RWPE2 (cell line): ENCODE measurements around the gene STARD13.
A peak's percentile ranks its signal among the peaks of the same experiment; 100 is the strongest.

Experiments used
- ATAC-seq: fragments of 200-7000 bp; cut with Tn5 transposase; 3 replicates; pipeline ENCODE4 v1.9.1; 2021; ENCODE audit warnings: low read depth
- DNase-seq: peaks from one replicate; pipeline ENCODE4 v3.0.0-alpha.2; 2020; ENCODE audit warnings: low spot score
- H3K27ac ChIP-seq: fragments of 450-650 bp; 2 replicates; pipeline ENCODE4 v1.5.1; 2017; ENCODE audit warnings: mild to moderate bottlenecking; ENCODE audit not compliant: poor library complexity, severe bottlenecking
- H3K27me3 ChIP-seq: fragments of 250-450 bp; sonication (Bioruptor Pico); 2 replicates; pipeline ENCODE4 v1.5.1; 2021; ENCODE audit warnings: mild to moderate bottlenecking, moderate library complexity; ENCODE audit not compliant: insufficient read depth, poor library complexity, severe bottlenecking
- H3K36me3 ChIP-seq: fragments of 250-450 bp; sonication (Bioruptor Pico); 2 replicates; pipeline ENCODE4 v1.5.1; 2020; ENCODE audit warnings: low read depth, mild to moderate bottlenecking, moderate library complexity
- H3K4me1 ChIP-seq: fragments of 250-450 bp; sonication (Bioruptor Pico); 2 replicates; pipeline ENCODE4 v1.5.1; 2021; ENCODE audit warnings: mild to moderate bottlenecking, moderate library complexity; ENCODE audit not compliant: insufficient read depth, poor library complexity, severe bottlenecking
- H3K4me3 ChIP-seq: fragments of 250-450 bp; sonication (Bioruptor Pico); 2 replicates; pipeline ENCODE4 v1.5.1; 2021; ENCODE audit warnings: mild to moderate bottlenecking, moderate library complexity; ENCODE audit not compliant: severe bottlenecking
- H3K9me3 ChIP-seq: fragments of 250-450 bp; sonication (Bioruptor Pico); 2 replicates; pipeline ENCODE4 v1.5.1; 2021; ENCODE audit warnings: mild to moderate bottlenecking, moderate library complexity; ENCODE audit not compliant: severe bottlenecking
- TF ChIP-seq, protein P1 (sequence below): fragments of 450-650 bp; IDR thresholded peaks from one replicate; pipeline ENCODE4 v1.5.1; 2017; ENCODE audit warnings: mild to moderate bottlenecking, moderate library complexity; ENCODE audit not compliant: poor library complexity, severe bottlenecking

The STARD13 gene

DNA sequence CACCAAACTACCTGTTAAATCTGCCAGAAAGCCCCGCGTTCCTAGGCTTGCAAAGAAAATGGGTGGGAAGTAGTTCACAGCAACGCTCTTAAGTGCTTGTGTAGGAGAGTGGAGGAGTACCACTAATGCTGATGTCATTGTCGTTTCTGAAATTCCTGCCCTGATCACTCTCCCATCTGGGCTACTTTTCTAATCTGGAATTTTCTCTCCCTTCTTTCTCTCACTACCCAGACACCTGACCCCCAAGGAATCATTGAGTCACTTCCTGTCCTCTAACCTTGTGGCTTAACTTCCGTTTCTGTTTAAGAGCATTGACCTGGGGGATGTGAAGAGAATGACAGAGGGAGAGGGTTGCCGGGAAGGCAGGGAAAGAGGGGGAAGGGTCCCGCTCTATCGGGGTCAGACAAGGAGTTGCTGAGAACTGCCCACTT lies 98.7 kb downstream of the STARD13 start:
- DNase-seq = no peak
- Histone ChIP-seq H3K9me3 (no peaks in the 10 kb centered on the region), H3K4me1 (peaks cover 20% of the 10 kb centered on the region), H3K36me3 (peaks cover 6% of the 10 kb centered on the region; the same call in 1 of the 2 replicates), H3K27me3 (no peaks in the 10 kb centered on the region), H3K4me3 (no peak overlapping the region), H3K27ac (peak overlapping the region; percentile 35)
- TF ChIP-seq, protein P1, sequence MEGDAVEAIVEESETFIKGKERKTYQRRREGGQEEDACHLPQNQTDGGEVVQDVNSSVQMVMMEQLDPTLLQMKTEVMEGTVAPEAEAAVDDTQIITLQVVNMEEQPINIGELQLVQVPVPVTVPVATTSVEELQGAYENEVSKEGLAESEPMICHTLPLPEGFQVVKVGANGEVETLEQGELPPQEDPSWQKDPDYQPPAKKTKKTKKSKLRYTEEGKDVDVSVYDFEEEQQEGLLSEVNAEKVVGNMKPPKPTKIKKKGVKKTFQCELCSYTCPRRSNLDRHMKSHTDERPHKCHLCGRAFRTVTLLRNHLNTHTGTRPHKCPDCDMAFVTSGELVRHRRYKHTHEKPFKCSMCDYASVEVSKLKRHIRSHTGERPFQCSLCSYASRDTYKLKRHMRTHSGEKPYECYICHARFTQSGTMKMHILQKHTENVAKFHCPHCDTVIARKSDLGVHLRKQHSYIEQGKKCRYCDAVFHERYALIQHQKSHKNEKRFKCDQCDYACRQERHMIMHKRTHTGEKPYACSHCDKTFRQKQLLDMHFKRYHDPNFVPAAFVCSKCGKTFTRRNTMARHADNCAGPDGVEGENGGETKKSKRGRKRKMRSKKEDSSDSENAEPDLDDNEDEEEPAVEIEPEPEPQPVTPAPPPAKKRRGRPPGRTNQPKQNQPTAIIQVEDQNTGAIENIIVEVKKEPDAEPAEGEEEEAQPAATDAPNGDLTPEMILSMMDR = no peak
- ATAC-seq = no peak

GRCh38 chr13:33185853-33186252 lies 99.7 kb downstream of the STARD13 start:
- TF ChIP-seq, protein P1 = no peak
- ATAC-seq = no peak
- no peak overlapping the region for H3K4me3 ChIP-seq
- peaks cover 20% of the 10 kb centered on the region for H3K4me1 ChIP-seq
- DNase-seq = no peak
- no peaks in the 10 kb centered on the region for H3K27me3 ChIP-seq
- no peaks in the 10 kb centered on the region for H3K9me3 ChIP-seq
- H3K36me3 ChIP-seq = peaks cover 6% of the 10 kb centered on the region; the same call in 1 of the 2 replicates
- H3K27ac ChIP-seq = peak overlapping the region; percentile 35

- H3K9me3 ChIP-seq = no peaks in the 10 kb centered on the region
- H3K4me3 ChIP-seq = no peak overlapping the region
- ATAC-seq (no peak), DNase-seq (no peak)
- H3K4me1 ChIP-seq = peaks cover 20% of the 10 kb centered on the region
- H3K27ac ChIP-seq = no peak overlapping the region
- H3K27me3 ChIP-seq = no peaks in the 10 kb centered on the region
- TF ChIP-seq, protein P1 = no peak
- H3K36me3 ChIP-seq = peaks cover 6% of the 10 kb centered on the region; the same call in 1 of the 2 replicates
Observed at GRCh38 chr13:33184530-33184929, 101.0 kb downstream of the STARD13 start.

- no peaks in the 10 kb centered on the region for H3K27me3 ChIP-seq
- TF ChIP-seq, protein P1 = no peak
- H3K27ac ChIP-seq = no peak overlapping the region
- DNase-seq (no peak), ATAC-seq (no peak)
- no peak overlapping the region for H3K4me3 ChIP-seq
- peaks cover 6% of the 10 kb centered on the region; the same call in 1 of the 2 replicates for H3K36me3 ChIP-seq
- H3K9me3 ChIP-seq = no peaks in the 10 kb centered on the region
- H3K4me1 ChIP-seq = peaks cover 19% of the 10 kb centered on the region
Observed at GRCh38 chr13:33184112-33184490, 101.5 kb downstream of the STARD13 start.

- H3K4me3 ChIP-seq = no peak overlapping the region
- peaks cover 14% of the 10 kb centered on the region for H3K4me1 ChIP-seq
- H3K9me3 ChIP-seq = no peaks in the 10 kb centered on the region
- H3K27ac ChIP-seq = no peak overlapping the region
- H3K27me3 ChIP-seq = no peaks in the 10 kb centered on the region
- ATAC-seq (no peak), DNase-seq (no peak)
- TF ChIP-seq, protein P1 = no peak
- peaks cover 4% of the 10 kb centered on the region for H3K36me3 ChIP-seq
Observed at GRCh38 chr13:33183431-33184111, 102.0 kb downstream of the STARD13 start.
